H9 (cell line): ENCODE data around the gene CTIF. TPM values are rescaled to one million over a fixed set of nuclear protein-coding genes. Genes with fewer than 3 reads are reported as not detected.

Source experiments
- DNase-seq: peaks from one replicate; pipeline ENCODE4 v3.0.0-alpha.2; 2017
- H2AFZ ChIP-seq: one replicate; pipeline ENCODE4 v1.6.1; 2013; ENCODE audit warnings: mild to moderate bottlenecking, low read length, control low read depth, moderate library complexity
- H2AK5ac ChIP-seq: 2 replicates; pipeline ENCODE4 v1.6.1; 2013; ENCODE audit warnings: low read length, control low read depth, mixed read lengths; ENCODE audit not compliant: insufficient read length
- H2BK120ac ChIP-seq: one replicate; pipeline ENCODE4 v1.6.1; 2013; ENCODE audit warnings: low read depth, mild to moderate bottlenecking, low read length, control low read depth, inconsistent platforms; ENCODE audit not compliant: poor library complexity, severe bottlenecking
- H2BK12ac ChIP-seq: 2 replicates; pipeline ENCODE4 v1.6.1; 2013; ENCODE audit warnings: low read length, control low read depth, mixed read lengths, low read depth; ENCODE audit not compliant: insufficient read length
- H2BK15ac ChIP-seq: 2 replicates; pipeline ENCODE4 v1.6.1; 2013; ENCODE audit warnings: low read depth, low read length, control low read depth
- H2BK20ac ChIP-seq: one replicate; pipeline ENCODE4 v1.6.1; 2013; ENCODE audit warnings: low read depth, mild to moderate bottlenecking, low read length, control low read depth, inconsistent platforms; ENCODE audit not compliant: poor library complexity, severe bottlenecking
- H2BK5ac ChIP-seq: 2 replicates; pipeline ENCODE4 v1.6.1; 2013; ENCODE audit warnings: low read length, control low read depth, mixed read lengths; ENCODE audit not compliant: insufficient read length
- H3K14ac ChIP-seq: 2 replicates; pipeline ENCODE4 v1.6.1; 2013; ENCODE audit warnings: low read length, control low read depth; ENCODE audit not compliant: insufficient read depth
- H3K18ac ChIP-seq: 2 replicates; pipeline ENCODE4 v1.6.1; 2013; ENCODE audit warnings: low read depth, mild to moderate bottlenecking, mixed read lengths, low read length, control low read depth; ENCODE audit not compliant: insufficient read length
- H3K23ac ChIP-seq: 2 replicates; pipeline ENCODE4 v1.6.1; 2013; ENCODE audit warnings: low read length, control low read depth, mixed read lengths, low read depth; ENCODE audit not compliant: insufficient read length
- H3K23me2 ChIP-seq: 2 replicates; pipeline ENCODE4 v1.6.1; 2013; ENCODE audit warnings: low read depth, mild to moderate bottlenecking, mixed read lengths, low read length, control low read depth; ENCODE audit not compliant: insufficient read length, poor library complexity, severe bottlenecking
- H3K27ac ChIP-seq: 2 replicates; pipeline ENCODE4 v1.5.1; 2013; ENCODE audit warnings: low read length, control low read depth, mixed read lengths, low read depth; ENCODE audit not compliant: insufficient read length
- H3K27me3 ChIP-seq: 2 replicates; pipeline ENCODE4 v1.6.1; 2013; ENCODE audit warnings: low read length, control low read depth, inconsistent platforms; ENCODE audit not compliant: insufficient read depth
- H3K4ac ChIP-seq: 2 replicates; pipeline ENCODE4 v1.6.1; 2013; ENCODE audit warnings: low read depth, mild to moderate bottlenecking, control low read depth, inconsistent platforms, low read length, moderate library complexity
- H3K4me1 ChIP-seq: 2 replicates; pipeline ENCODE4 v1.6.1; 2013; ENCODE audit warnings: low read length, control low read depth, inconsistent platforms; ENCODE audit not compliant: insufficient read depth
- H3K4me2 ChIP-seq: 2 replicates; pipeline ENCODE4 v1.6.1; 2013; ENCODE audit warnings: low read length, control low read depth, mixed read lengths; ENCODE audit not compliant: insufficient read length, insufficient read depth
- H3K56ac ChIP-seq: 2 replicates; pipeline ENCODE4 v1.6.1; 2013; ENCODE audit warnings: low read depth, mild to moderate bottlenecking, mixed read lengths, low read length, control low read depth; ENCODE audit not compliant: insufficient read length
- H3K79me1 ChIP-seq: 2 replicates; pipeline ENCODE4 v1.6.1; 2013; ENCODE audit warnings: low read depth, mild to moderate bottlenecking, moderate library complexity, low read length, control low read depth, inconsistent platforms; ENCODE audit not compliant: insufficient read depth, poor library complexity, severe bottlenecking
- H3K79me2 ChIP-seq: 2 replicates; pipeline ENCODE4 v1.6.1; 2013; ENCODE audit warnings: low read length, control low read depth, inconsistent platforms; ENCODE audit not compliant: insufficient read depth
- H3K9ac ChIP-seq: 2 replicates; pipeline ENCODE4 v1.6.1; 2013; ENCODE audit warnings: low read length, control low read depth, mixed read lengths; ENCODE audit not compliant: insufficient read length; ENCODE audit errors: extremely low read depth
- H3K9me3 ChIP-seq: one replicate; pipeline ENCODE4 v1.6.1; 2013; ENCODE audit warnings: low read depth, low read length, inconsistent platforms; ENCODE audit not compliant: control insufficient read depth
- H3T11ph ChIP-seq: one replicate; pipeline ENCODE4 v1.6.1; 2013; ENCODE audit warnings: mild to moderate bottlenecking, low read length, control low read depth, inconsistent platforms
- H4K20me1 ChIP-seq: one replicate; pipeline ENCODE4 v1.6.1; 2013; ENCODE audit not compliant: control insufficient read depth, insufficient read length, insufficient read depth
- H4K5ac ChIP-seq: 2 replicates; pipeline ENCODE4 v1.6.1; 2013; ENCODE audit warnings: low read depth, mild to moderate bottlenecking, mixed read lengths, low read length, control low read depth; ENCODE audit not compliant: insufficient read length
- H4K8ac ChIP-seq: replicated peaks from 2 replicates; pipeline ENCODE4 v1.6.1; 2013; ENCODE audit warnings: low read length, control low read depth, mixed read lengths, low read depth; ENCODE audit not compliant: insufficient read length
- H4K91ac ChIP-seq: 2 replicates; pipeline ENCODE4 v1.6.1; 2013; ENCODE audit warnings: low read depth, mild to moderate bottlenecking, moderate library complexity, mixed read lengths, low read length, control low read depth; ENCODE audit not compliant: insufficient read length
- H3K27ac Mint-ChIP-seq, 3 experiments: 2 replicates in 2 of 3; 3 replicates in 1 of 3; pipeline ENCODE4 v1.8.0; 2020 to 2021; ENCODE audit warnings: mixed read lengths in 3 of 3, mild to moderate bottlenecking in 1 of 3, moderate library complexity in 1 of 3
- H3K27me3 Mint-ChIP-seq: 2 replicates; pipeline ENCODE4 v1.8.0; 2021; ENCODE audit warnings: low read depth, mild to moderate bottlenecking, moderate library complexity, mixed read lengths
- H3K36me3 Mint-ChIP-seq, 3 experiments: 2 replicates in 2 of 3; 3 replicates in 1 of 3; pipeline ENCODE4 v1.8.0; 2020 to 2021; ENCODE audit warnings: low read depth in 3 of 3, mixed read lengths in 3 of 3; ENCODE audit not compliant: insufficient read depth in 1 of 3
- H3K4me1 Mint-ChIP-seq, 2 experiments: 2 replicates each; pipeline ENCODE4 v1.8.0; 2020; ENCODE audit warnings: mixed read lengths in 2 of 2
- H3K4me3 Mint-ChIP-seq, 2 experiments: 2 replicates in 1 of 2; 3 replicates in 1 of 2; pipeline ENCODE4 v1.8.0; 2020 to 2021; ENCODE audit warnings: mild to moderate bottlenecking in 2 of 2, mixed read lengths in 2 of 2, moderate library complexity in 1 of 2
- H3K9me3 Mint-ChIP-seq, 2 experiments: 2 replicates in 1 of 2; 3 replicates in 1 of 2; pipeline ENCODE4 v1.8.0; 2020; ENCODE audit warnings: mild to moderate bottlenecking in 2 of 2, mixed read lengths in 2 of 2, moderate library complexity in 1 of 2
- CTCF ChIP-seq: fragments of 200-600 bp; sonication (generic); conservative IDR thresholded peaks from 3 replicates; pipeline ENCODE4 v1.8.0; 2021; ENCODE audit warnings: antibody characterized with exemption, mild to moderate bottlenecking
- WGBS: extraction: QIAGEN DNeasy Blood & Tissue Kit; methylation state at CpG from one replicate; pipeline ENCODE4 v1.1.7; 2013; ENCODE audit warnings: missing lambda C conversion rate, low lambda C conversion rate, mixed read lengths; ENCODE audit not compliant: insufficient read length; ENCODE audit errors: extremely low coverage; 5-methylcytosine and 5-hydroxymethylcytosine counted together
- total RNA-seq: library from RNA; stranded (reverse); gene quantifications from 2 replicates; pipeline ENCODE4 v1.2.1, GENCODE V29; 2021

The CTIF gene
- total RNA-seq, 1 experiment from 2014 or later, result 15.8 TPM

- no peak overlapping the region for H3K56ac ChIP-seq
- no peak for DNase-seq
- no peaks in the 10 kb centered on the region for H3K4me1 ChIP-seq
- no peak overlapping the region for H2BK15ac ChIP-seq
- WGBS, result no CpG with 5 or more reads among the region's 4 CpGs
- Mint-ChIP-seq H3K36me3 (peaks cover 24 to 31% (median 27%) of the 10 kb centered on the region in 3 experiments), H3K27me3 (no peaks in the 10 kb centered on the region), H3K4me1 (peaks cover 9 to 10% of the 10 kb centered on the region in 2 experiments), H3K27ac (no peak overlapping the region), H3K4me3 (no peak overlapping the region), H3K9me3 (peaks cover 19 to 20% of the 10 kb centered on the region in 2 experiments)
- H2BK120ac ChIP-seq, result no peak overlapping the region
- H2BK12ac ChIP-seq, result no peak overlapping the region
- no peaks in the 10 kb centered on the region for H3K23me2 ChIP-seq
- no peak overlapping the region for H3T11ph ChIP-seq
- no peak overlapping the region for H4K5ac ChIP-seq
- H3K9me3 ChIP-seq, result no peaks in the 10 kb centered on the region
- no peak overlapping the region for H4K91ac ChIP-seq
- no peak overlapping the region for H3K4me2 ChIP-seq
- H3K9ac ChIP-seq, result no peak overlapping the region
- no peak overlapping the region for H3K18ac ChIP-seq
- H4K20me1 ChIP-seq, result no peaks in the 10 kb centered on the region
- no peak overlapping the region for H3K27ac ChIP-seq
- H3K27me3 ChIP-seq, result no peaks in the 10 kb centered on the region
- H2AFZ ChIP-seq, result no peak overlapping the region
- H2AK5ac ChIP-seq, result no peak overlapping the region
- no peak for TF ChIP-seq CTCF
- H3K14ac ChIP-seq, result no peak overlapping the region; the same call in 1 of the 2 replicates
- H3K79me2 ChIP-seq, result no peaks in the 10 kb centered on the region
- no peak overlapping the region for H3K23ac ChIP-seq
- H4K8ac ChIP-seq, result no peak overlapping the region
- H3K79me1 ChIP-seq, result no peaks in the 10 kb centered on the region
- no peak overlapping the region for H2BK5ac ChIP-seq
- no peak overlapping the region for H2BK20ac ChIP-seq
- no peak overlapping the region for H3K4ac ChIP-seq
These were observed 127.8 kb downstream of the CTIF start for GRCh38 chr18:48666613-48667012.
